Vagina (tissue), 2 donors: ENCODE data around the gene SCFD2. TPM values are rescaled to one million over a fixed set of nuclear protein-coding genes. Genes with fewer than 3 reads are reported as not detected.

Source experiments
- DNase-seq, 2 donors: peaks; one replicate each; pipeline ENCODE4 v3.0.0-alpha.2; 2017; ENCODE audit errors: extremely low spot score in 2 of 2
- H3K27ac ChIP-seq: fragments of 200-600 bp; sonication (generic); one replicate; pipeline ENCODE4 v1.5.1; 2019
- H3K27me3 ChIP-seq: fragments of 200-600 bp; sonication (generic); one replicate; pipeline ENCODE4 v1.5.1; 2019
- H3K36me3 ChIP-seq, 2 donors: fragments of 200-600 bp; sonication (generic); one replicate each; pipeline ENCODE4 v1.5.1; 2017 to 2019
- H3K4me1 ChIP-seq: fragments of 200-600 bp; sonication (generic); one replicate; pipeline ENCODE4 v1.5.1; 2019
- H3K4me3 ChIP-seq, 2 donors: fragments of 200-600 bp; sonication (generic); 1 replicate in 1 of 2; 2 replicates in 1 of 2; pipeline ENCODE4 v1.5.1; 2016 to 2019
- H3K9me3 ChIP-seq: fragments of 200-600 bp; sonication (generic); one replicate; pipeline ENCODE4 v1.5.1; 2019
- POLR2A ChIP-seq, 2 donors: fragments of 450-650 bp; IDR thresholded peaks; one replicate each; pipeline ENCODE4 v1.6.1; 2017; ENCODE audit warnings: antibody characterized with exemption in 2 of 2, mild to moderate bottlenecking in 2 of 2, moderate library complexity in 2 of 2
- POLR2AphosphoS5 ChIP-seq, 2 donors: sonication (generic); formaldehyde crosslinking; IDR thresholded peaks; one replicate each; pipeline ENCODE4 v1.9.0; 2017; ENCODE audit warnings: antibody characterized with exemption in 2 of 2, mild to moderate bottlenecking in 2 of 2, low read depth in 1 of 2; ENCODE audit not compliant: insufficient read depth in 1 of 2
- intact Hi-C: fragments of 100-400 bp; cut with DNase I; formaldehyde crosslinking; loops from one replicate; pipeline ENCODE4 v1.15.1; 2023
- total RNA-seq: library from RNA; depleted of rRNA; stranded (reverse); fragments of >200 nt; gene quantifications from one replicate; pipeline ENCODE4 v1.2.3, GENCODE V29; 2016
- TF ChIP-seq, protein P1 (sequence below), 3 experiments: fragments of 450-650 bp in 2 of 3; fragments of 200-600 bp in 1 of 3; sonication (generic) in 1 of 3; IDR thresholded peaks; one replicate each; pipeline ENCODE4 v1.5.1; 2017 to 2019; ENCODE audit warnings: antibody characterized with exemption in 3 of 3, mild to moderate bottlenecking in 2 of 3, moderate library complexity in 2 of 3

Gene SCFD2
- total RNA-seq, 1 donor from 2014 or later, result 33.1 TPM

DNA sequence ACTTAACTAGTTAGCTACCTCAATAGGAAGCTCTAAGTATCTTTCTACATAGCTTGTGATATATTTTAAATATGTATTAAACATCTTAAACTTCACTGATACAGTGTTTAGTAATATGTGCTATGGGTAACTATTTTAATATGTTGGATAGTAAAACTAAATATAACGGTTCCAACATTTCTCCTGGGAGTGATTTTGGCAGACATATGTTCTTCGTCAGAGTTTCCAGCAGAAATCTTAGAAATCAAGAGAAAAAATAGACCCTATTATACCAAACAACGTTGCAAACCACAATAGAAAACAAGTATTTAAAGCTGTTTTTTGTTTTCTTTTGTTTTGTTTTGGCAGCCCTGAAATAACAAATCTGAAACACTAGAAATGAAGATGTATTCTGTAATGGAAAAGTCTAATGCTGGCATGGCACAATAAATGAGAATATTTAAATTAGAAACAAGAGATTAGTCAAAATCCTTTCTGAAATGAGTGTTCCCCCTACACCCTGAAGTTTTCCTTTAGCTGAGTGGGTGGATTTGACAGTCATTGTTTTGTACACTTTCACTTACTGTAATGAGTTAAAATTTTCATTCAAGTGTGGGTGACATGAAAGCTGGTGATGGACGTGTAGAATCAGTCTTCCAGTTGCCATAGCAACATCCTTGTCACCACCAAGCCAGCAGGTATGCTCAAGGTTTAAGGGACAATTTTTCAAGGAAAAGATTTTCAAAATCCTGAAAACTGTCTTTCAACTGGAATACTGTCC lies 233.5 kb downstream of the SCFD2 start:
- H3K27ac ChIP-seq, result no peak overlapping the region
- intact Hi-C loops, result no loop called here
- DNase-seq, result no peak

DNA sequence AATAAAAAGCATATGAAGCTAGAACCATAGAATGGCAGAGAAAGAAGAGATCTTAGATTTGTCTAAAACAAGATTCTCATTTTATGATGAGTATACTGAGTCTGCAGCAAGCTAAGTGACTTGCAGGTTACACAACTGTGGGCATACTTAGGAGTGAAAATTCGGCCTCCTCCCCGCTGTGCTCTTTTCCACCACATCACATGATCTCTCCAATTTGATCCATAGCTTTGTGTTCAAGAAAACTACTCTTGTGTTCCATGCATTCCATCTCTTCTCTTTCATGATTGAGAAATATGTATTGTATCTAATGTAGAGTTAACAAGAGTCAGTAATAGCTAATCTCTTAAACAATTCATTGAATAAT lies 234.3 kb downstream of the SCFD2 start:
- Histone ChIP-seq H3K4me1 (peaks cover 11% of the 10 kb centered on the region), H3K36me3 (no peaks in the 10 kb centered on the region), H3K27me3 (no peaks in the 10 kb centered on the region), H3K9me3 (no peaks in the 10 kb centered on the region), H3K27ac (no peak overlapping the region), H3K4me3 (no peak overlapping the region)
- no peak for DNase-seq
- intact Hi-C loops, result no loop called here
- no peak for TF ChIP-seq POLR2AphosphoS5 (IDR thresholded peaks at IDR 0.05; ENCODE audit: insufficient read depth in 1 of 2, low read depth in 1 of 2)
- TF ChIP-seq, protein P1, sequence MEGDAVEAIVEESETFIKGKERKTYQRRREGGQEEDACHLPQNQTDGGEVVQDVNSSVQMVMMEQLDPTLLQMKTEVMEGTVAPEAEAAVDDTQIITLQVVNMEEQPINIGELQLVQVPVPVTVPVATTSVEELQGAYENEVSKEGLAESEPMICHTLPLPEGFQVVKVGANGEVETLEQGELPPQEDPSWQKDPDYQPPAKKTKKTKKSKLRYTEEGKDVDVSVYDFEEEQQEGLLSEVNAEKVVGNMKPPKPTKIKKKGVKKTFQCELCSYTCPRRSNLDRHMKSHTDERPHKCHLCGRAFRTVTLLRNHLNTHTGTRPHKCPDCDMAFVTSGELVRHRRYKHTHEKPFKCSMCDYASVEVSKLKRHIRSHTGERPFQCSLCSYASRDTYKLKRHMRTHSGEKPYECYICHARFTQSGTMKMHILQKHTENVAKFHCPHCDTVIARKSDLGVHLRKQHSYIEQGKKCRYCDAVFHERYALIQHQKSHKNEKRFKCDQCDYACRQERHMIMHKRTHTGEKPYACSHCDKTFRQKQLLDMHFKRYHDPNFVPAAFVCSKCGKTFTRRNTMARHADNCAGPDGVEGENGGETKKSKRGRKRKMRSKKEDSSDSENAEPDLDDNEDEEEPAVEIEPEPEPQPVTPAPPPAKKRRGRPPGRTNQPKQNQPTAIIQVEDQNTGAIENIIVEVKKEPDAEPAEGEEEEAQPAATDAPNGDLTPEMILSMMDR (IDR thresholded peaks at IDR 0.05), result no peak
- no peak for TF ChIP-seq POLR2A (IDR thresholded peaks at IDR 0.05)

More for the DNA sequence above, 233.5 kb downstream of the SCFD2 start:
- Histone ChIP-seq H3K4me3 (no peak overlapping the region), H3K9me3 (no peaks in the 10 kb centered on the region), H3K36me3 (no peaks in the 10 kb centered on the region), H3K4me1 (peaks cover 11% of the 10 kb centered on the region), H3K27me3 (no peaks in the 10 kb centered on the region)
- no peak for TF ChIP-seq POLR2AphosphoS5 (IDR thresholded peaks at IDR 0.05; ENCODE audit: insufficient read depth in 1 of 2, low read depth in 1 of 2)
- TF ChIP-seq POLR2A (IDR thresholded peaks at IDR 0.05), result no peak
- TF ChIP-seq, protein P1 (IDR thresholded peaks at IDR 0.05), result no peak

DNA sequence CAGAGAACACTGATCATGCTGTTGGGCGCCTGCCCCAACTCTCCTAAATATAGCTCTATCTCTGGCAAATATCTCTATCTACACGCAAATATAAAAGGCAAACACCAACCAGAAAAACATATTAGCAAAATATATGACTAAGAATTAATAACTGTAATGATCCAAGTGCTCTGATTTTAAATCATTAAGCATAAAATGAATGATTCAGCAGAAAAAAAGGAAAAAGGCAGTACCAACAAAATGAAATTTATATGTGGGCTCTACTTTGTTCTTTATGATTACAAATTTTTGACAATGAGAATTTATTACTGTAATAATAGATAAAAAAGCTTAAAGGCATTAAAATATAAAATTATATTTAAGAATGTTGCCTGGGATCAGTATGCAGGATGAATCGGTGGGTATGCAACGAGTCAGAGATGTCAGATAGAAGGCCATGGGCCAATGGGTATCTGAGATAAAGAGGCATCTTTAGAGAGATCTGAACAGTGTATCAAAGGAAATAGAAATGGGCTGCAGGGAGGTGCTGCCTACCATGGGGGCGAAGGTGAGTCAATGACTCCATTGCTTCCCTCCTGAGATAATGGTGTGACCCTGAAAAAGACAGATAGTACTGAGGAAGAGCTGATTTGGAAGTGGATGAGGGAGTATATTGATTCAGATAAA lies 234.8 kb downstream of the SCFD2 start:
- Histone ChIP-seq H3K36me3 (no peaks in the 10 kb centered on the region), H3K9me3 (no peaks in the 10 kb centered on the region), H3K27me3 (no peaks in the 10 kb centered on the region), H3K4me1 (peaks cover 11% of the 10 kb centered on the region), H3K4me3 (no peak overlapping the region), H3K27ac (no peak overlapping the region)
- intact Hi-C loops, result no loop called here
- TF ChIP-seq POLR2AphosphoS5 (IDR thresholded peaks at IDR 0.05; ENCODE audit: insufficient read depth in 1 of 2, low read depth in 1 of 2), result no peak
- TF ChIP-seq, protein P1 (IDR thresholded peaks at IDR 0.05), result no peak
- TF ChIP-seq POLR2A (IDR thresholded peaks at IDR 0.05), result no peak
- DNase-seq, result no peak

DNA sequence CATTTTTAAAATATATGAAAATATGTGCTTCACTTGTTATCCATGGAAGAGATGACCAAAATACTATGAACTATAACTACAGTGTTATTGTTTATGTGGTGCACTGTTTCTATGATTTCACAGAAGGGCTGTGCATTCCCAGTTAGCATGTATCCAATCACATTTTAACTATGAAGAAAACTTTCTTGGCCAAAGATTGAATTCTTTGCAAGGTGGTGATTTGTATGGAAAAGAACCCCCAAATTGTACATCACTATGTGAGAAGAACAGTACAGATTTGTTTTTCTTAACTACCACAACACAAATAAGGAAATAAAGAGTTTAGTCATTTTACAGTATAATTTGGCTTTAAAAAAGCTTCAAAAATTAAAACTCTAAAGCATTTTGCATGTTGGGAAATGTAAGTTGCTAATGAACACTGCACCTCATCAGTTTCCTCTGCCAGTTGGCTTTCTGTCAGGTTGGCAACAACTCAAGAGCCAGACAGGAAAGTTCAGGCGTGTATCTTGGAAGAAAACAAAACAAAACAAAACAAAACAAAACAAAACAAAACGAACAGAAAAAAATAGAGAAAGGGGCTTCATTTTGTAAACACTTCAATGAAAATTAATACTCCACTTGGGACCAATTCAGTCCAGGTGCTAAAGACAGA lies 237.0 kb downstream of the SCFD2 start:
- H3K4me1 ChIP-seq, result peaks cover 11% of the 10 kb centered on the region
- no peak for TF ChIP-seq POLR2AphosphoS5 (IDR thresholded peaks at IDR 0.05; ENCODE audit: insufficient read depth in 1 of 2, low read depth in 1 of 2)
- TF ChIP-seq, protein P1 (IDR thresholded peaks at IDR 0.05), result no peak
- no peak for TF ChIP-seq POLR2A (IDR thresholded peaks at IDR 0.05)
- no peaks in the 10 kb centered on the region for H3K36me3 ChIP-seq
- no peaks in the 10 kb centered on the region for H3K27me3 ChIP-seq
- no peak for DNase-seq
- H3K9me3 ChIP-seq, result no peaks in the 10 kb centered on the region
- H3K4me3 ChIP-seq, result no peak overlapping the region
- intact Hi-C loops, result no loop called here
- H3K27ac ChIP-seq, result no peak overlapping the region
